SK-N-SH (cell line): ENCODE results near the gene PVRIG. TPM values are rescaled to one million over a fixed set of nuclear protein-coding genes. Genes with fewer than 3 reads are reported as not detected.

Experiments used
- CTCF ChIA-PET: fragments of 300-600, 350-600 bp; formaldehyde crosslinking; extraction: SDS; loops from one replicate; lab custom pipeline; 2021; lab: Yijun Ruan, JAX
- POLR2A ChIA-PET: fragments of 350-600 bp; sonication (Branson Sonifier 250); formaldehyde crosslinking; extraction: SDS; loops from one replicate; lab custom pipeline; 2020; ENCODE audit warnings: antibody characterized with exemption, inconsistent platforms; lab: Yijun Ruan, JAX
- DNase-seq: peaks from one replicate; pipeline ENCODE4 v3.0.0; 2012
- H2AFZ ChIP-seq: fragments of 200-600 bp; sonication (generic); 2 replicates; pipeline ENCODE4 v1.8.1; 2016; ENCODE audit warnings: antibody characterized with exemption, mild to moderate bottlenecking, low read depth
- H3F3A ChIP-seq: fragments of 200-600 bp; sonication (generic); replicated peaks from 2 replicates; pipeline ENCODE3; 2016; ENCODE audit warnings: antibody characterized with exemption, mild to moderate bottlenecking; ENCODE audit not compliant: insufficient read depth
- H3K27ac ChIP-seq, 2 experiments: fragments of 200-500 bp in 1 of 2; fragments of 200-600 bp in 1 of 2; sonication (Bioruptor generic) in 1 of 2; sonication (generic), shearing (Covaris generic) in 1 of 2; 2 replicates each; pipeline versions ENCODE4 v1.5.1 to v1.6.1; 2014 to 2016; ENCODE audit warnings: low read depth in 2 of 2, inconsistent platforms in 1 of 2, low read length in 1 of 2, mild to moderate bottlenecking in 1 of 2, mixed read lengths in 1 of 2
- H3K27me3 ChIP-seq: fragments of 200-600 bp; sonication (generic), shearing (Covaris generic); 2 replicates; pipeline ENCODE4 v1.6.1; 2016; ENCODE audit warnings: mixed run types; ENCODE audit not compliant: insufficient read depth
- H3K36me3 ChIP-seq, 2 experiments: fragments of 200-500 bp in 1 of 2; fragments of 200-600 bp in 1 of 2; sonication (Bioruptor generic) in 1 of 2; sonication (generic) in 1 of 2; replicated peaks in 1 of 2; 2 replicates each; pipeline versions ENCODE3 to v1.5.1; 2014 to 2016; ENCODE audit warnings: low read length in 1 of 2, mild to moderate bottlenecking in 1 of 2; ENCODE audit not compliant: insufficient read depth in 2 of 2, control insufficient read depth in 1 of 2
- H3K4me1 ChIP-seq, 2 experiments: fragments of 200-500 bp in 1 of 2; fragments of 200-600 bp in 1 of 2; sonication (Bioruptor generic) in 1 of 2; sonication (generic), shearing (Covaris generic) in 1 of 2; 2 replicates each; pipeline versions ENCODE4 v1.5.1 to v1.6.1; 2014 to 2016; ENCODE audit warnings: low read depth in 1 of 2, low read length in 1 of 2, mixed run types in 1 of 2; ENCODE audit not compliant: insufficient read depth in 2 of 2, control insufficient read depth in 1 of 2
- H3K4me2 ChIP-seq: fragments of 200-600 bp; sonication (generic), shearing (Covaris generic); 2 replicates; pipeline ENCODE4 v1.6.1; 2017; ENCODE audit warnings: mixed run types
- H3K4me3 ChIP-seq, 2 experiments: fragments of 200-500 bp in 1 of 2; fragments of 200-600 bp in 1 of 2; sonication (Bioruptor generic) in 1 of 2; sonication (generic), shearing (Covaris generic) in 1 of 2; 2 replicates each; pipeline versions ENCODE4 v1.5.1 to v1.8.1; 2014 to 2016; ENCODE audit warnings: low read depth in 2 of 2, inconsistent platforms in 1 of 2, low read length in 1 of 2, mild to moderate bottlenecking in 1 of 2, mixed read lengths in 1 of 2, moderate library complexity in 1 of 2
- H3K79me2 ChIP-seq: fragments of 200-600 bp; sonication (generic); 2 replicates; pipeline ENCODE4 v1.8.1; 2017; ENCODE audit warnings: mild to moderate bottlenecking; ENCODE audit not compliant: insufficient read depth
- H3K9ac ChIP-seq: fragments of 200-600 bp; sonication (generic); 2 replicates; pipeline ENCODE4 v1.6.1; 2017; ENCODE audit warnings: mixed run types
- H3K9me2 ChIP-seq: fragments of 200-600 bp; sonication (generic); 2 replicates; pipeline ENCODE4 v1.6.1; 2017; ENCODE audit warnings: mixed run types
- H3K9me3 ChIP-seq: fragments of 200-600 bp; sonication (generic); 2 replicates; pipeline ENCODE4 v1.6.1; 2017; ENCODE audit warnings: mixed run types, mild to moderate bottlenecking, moderate library complexity
- H4K20me1 ChIP-seq: fragments of 200-600 bp; sonication (generic); 2 replicates; pipeline ENCODE4 v1.6.1; 2017; ENCODE audit warnings: mild to moderate bottlenecking, mixed run types; ENCODE audit not compliant: insufficient read depth
- ELF1 ChIP-seq: IDR thresholded peaks from 2 replicates; pipeline ENCODE4 v1.4.0; 2012
- FOXM1 ChIP-seq: IDR thresholded peaks from 2 replicates; pipeline ENCODE4 v1.4.0; 2012; ENCODE audit warnings: low read depth, mild to moderate bottlenecking
- GATA2 ChIP-seq: sonication (generic); formaldehyde crosslinking; IDR thresholded peaks from 2 replicates; pipeline ENCODE4 v1.5.0; 2020; ENCODE audit warnings: mild to moderate bottlenecking, missing genetic modification reagents
- MEF2A ChIP-seq: IDR thresholded peaks from 2 replicates; pipeline ENCODE4 v1.4.0; 2012; ENCODE audit warnings: low read depth, borderline replicate concordance
- MXI1 ChIP-seq: IDR thresholded peaks from 2 replicates; pipeline ENCODE4 v1.6.1; 2012; ENCODE audit warnings: mild to moderate bottlenecking, low read depth, low read length, improper control_type of control experiment
- NFIC ChIP-seq: IDR thresholded peaks from 2 replicates; pipeline ENCODE4 v1.4.0; 2012; ENCODE audit warnings: borderline replicate concordance
- POLR2AphosphoS5 ChIP-seq: IDR thresholded peaks from 2 replicates; pipeline ENCODE4 v1.6.1; 2012; ENCODE audit warnings: low read depth, low read length
- SMC3 ChIP-seq: IDR thresholded peaks from 2 replicates; pipeline ENCODE4 v1.6.1; 2012; ENCODE audit warnings: low read depth, low read length, improper control_type of control experiment
- TAF1 ChIP-seq: IDR thresholded peaks from 2 replicates; pipeline ENCODE4 v1.6.1; 2012; ENCODE audit warnings: low read depth, mild to moderate bottlenecking, low read length, moderate library complexity, borderline replicate concordance
- TEAD4 ChIP-seq: IDR thresholded peaks from 2 replicates; pipeline ENCODE4 v1.4.0; 2012; ENCODE audit warnings: mild to moderate bottlenecking, borderline replicate concordance; ENCODE audit not compliant: insufficient read depth
- YY1 ChIP-seq: IDR thresholded peaks from 2 replicates; pipeline ENCODE4 v1.4.0; 2012; ENCODE audit warnings: low read depth, mild to moderate bottlenecking
- WGBS: methylation state at CpG from one replicate; pipeline ENCODE4 v1.1.6; 2017; ENCODE audit warnings: low lambda C conversion rate; 5-methylcytosine and 5-hydroxymethylcytosine counted together
- polyA plus RNA-seq, 3 experiments: library from polyadenylated mRNA; depleted of rRNA; stranded (reverse); fragments of >200 nt; gene quantifications; 2 replicates each; pipeline ENCODE4 v1.2.3, GENCODE V29; 2012
- TF ChIP-seq, protein P1 (sequence below): fragments of 200-600 bp; sonication (generic); IDR thresholded peaks from 2 replicates; pipeline ENCODE4 v1.6.1; 2017; ENCODE audit warnings: antibody characterized with exemption, mild to moderate bottlenecking, moderate library complexity
- TF ChIP-seq, protein P2 (sequence below): IDR thresholded peaks from 2 replicates; pipeline ENCODE4 v1.4.0; 2012; ENCODE audit warnings: low read depth
- TF ChIP-seq, protein P3 (sequence below): IDR thresholded peaks from 2 replicates; pipeline ENCODE4 v1.6.1; 2012; ENCODE audit warnings: mild to moderate bottlenecking, low read depth, low read length, moderate library complexity
- TF ChIP-seq, protein P4 (sequence below): IDR thresholded peaks from 2 replicates; pipeline ENCODE4; 2012

Gene PVRIG
- polyA plus RNA-seq, 1 of the 3 experiments (the other 2 are of a cell fraction), result not detected

DNA sequence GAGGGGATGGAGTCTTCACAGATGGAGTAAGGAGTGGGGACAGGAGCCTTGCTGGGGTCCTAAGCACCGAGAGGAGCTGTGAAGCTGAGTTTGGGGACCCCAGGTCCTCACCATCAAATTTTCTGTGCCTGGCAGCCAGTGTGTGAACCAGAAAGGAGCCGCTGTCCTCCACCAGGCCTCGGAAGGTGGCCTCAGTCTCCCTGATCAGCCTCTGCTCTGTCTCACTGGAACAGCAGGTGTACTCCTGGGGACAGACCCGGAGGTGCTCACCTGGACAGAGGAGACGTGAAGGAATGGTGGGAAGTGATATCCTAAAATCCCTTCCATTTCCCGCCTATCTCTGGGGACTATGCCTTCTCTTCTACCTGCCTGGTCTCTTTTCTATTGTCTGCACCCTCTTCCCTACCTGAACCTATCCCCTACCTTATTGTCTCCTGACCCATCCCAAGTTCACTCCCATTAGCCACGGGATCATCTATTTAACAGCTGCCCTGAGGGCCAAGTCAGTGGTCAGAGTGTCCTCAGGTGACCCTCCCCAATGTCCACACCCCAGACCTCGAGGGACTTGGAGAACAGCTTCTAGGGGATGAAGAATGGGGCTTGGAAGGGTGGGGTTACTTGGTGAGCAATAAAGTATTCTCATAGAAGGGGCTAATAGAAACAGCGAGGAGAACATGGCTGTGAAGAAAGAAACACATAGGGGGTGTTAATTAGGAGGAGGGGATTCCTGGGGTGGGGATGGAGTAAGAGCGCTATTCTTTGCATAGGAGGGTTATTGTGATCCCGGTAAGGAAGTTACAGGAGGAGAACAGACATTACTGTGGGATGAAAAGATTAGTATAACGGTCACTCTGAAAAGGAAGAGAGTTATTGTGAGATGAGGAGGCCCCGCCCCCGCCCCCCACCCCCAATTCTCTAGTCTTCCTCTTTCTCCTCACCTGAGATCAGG lies 43.4 kb upstream of the PVRIG start:
- peak; percentile 30 for DNase-seq
- peaks cover 0 to 16% of the 10 kb centered on the region in 2 experiments; a peak in 1 of 4 replicates for H3K4me1 ChIP-seq
- peaks cover 15% of the 10 kb centered on the region for H3K79me2 ChIP-seq
- no peaks in the 10 kb centered on the region for H3F3A ChIP-seq
- H3K9ac ChIP-seq, result peak overlapping the region; percentile 90
- 34% methylated on average over 14 of the region's 14 CpGs for WGBS
- H4K20me1 ChIP-seq, result no peaks in the 10 kb centered on the region
- peak overlapping the region; percentile 99 for H2AFZ ChIP-seq
- peaks cover 6 to 21% of the 10 kb centered on the region in 2 experiments for H3K36me3 ChIP-seq
- no peak for TF ChIP-seq TAF1
- CTCF ChIA-PET, result interaction anchor here (1.3 to 7.7 kb wide), 4 partner anchors 13 to 44 kb away, joined by 4 to 54 read pairs (median 23); partner anchors contain the start of gene TRAPPC14
- POLR2A ChIA-PET, result interaction anchor here (0.8 to 1.9 kb wide), 8 partner anchors 9 to 252 kb away, joined by 3 to 8 read pairs (median 4); partner anchors contain the start of genes TRAPPC14, ZCWPW1 and ZKSCAN1
- peak overlapping the region; percentile 82 to 98 for H3K4me3 ChIP-seq
- H3K27ac ChIP-seq, result peak overlapping the region in 1 of 2 experiments; percentile 69; a peak in 1 of 4 replicates
- no peaks in the 10 kb centered on the region for H3K27me3 ChIP-seq
- H3K9me2 ChIP-seq, result no peaks in the 10 kb centered on the region
- no peaks in the 10 kb centered on the region for H3K9me3 ChIP-seq
- H3K4me2 ChIP-seq, result peak overlapping the region; percentile 95

DNA sequence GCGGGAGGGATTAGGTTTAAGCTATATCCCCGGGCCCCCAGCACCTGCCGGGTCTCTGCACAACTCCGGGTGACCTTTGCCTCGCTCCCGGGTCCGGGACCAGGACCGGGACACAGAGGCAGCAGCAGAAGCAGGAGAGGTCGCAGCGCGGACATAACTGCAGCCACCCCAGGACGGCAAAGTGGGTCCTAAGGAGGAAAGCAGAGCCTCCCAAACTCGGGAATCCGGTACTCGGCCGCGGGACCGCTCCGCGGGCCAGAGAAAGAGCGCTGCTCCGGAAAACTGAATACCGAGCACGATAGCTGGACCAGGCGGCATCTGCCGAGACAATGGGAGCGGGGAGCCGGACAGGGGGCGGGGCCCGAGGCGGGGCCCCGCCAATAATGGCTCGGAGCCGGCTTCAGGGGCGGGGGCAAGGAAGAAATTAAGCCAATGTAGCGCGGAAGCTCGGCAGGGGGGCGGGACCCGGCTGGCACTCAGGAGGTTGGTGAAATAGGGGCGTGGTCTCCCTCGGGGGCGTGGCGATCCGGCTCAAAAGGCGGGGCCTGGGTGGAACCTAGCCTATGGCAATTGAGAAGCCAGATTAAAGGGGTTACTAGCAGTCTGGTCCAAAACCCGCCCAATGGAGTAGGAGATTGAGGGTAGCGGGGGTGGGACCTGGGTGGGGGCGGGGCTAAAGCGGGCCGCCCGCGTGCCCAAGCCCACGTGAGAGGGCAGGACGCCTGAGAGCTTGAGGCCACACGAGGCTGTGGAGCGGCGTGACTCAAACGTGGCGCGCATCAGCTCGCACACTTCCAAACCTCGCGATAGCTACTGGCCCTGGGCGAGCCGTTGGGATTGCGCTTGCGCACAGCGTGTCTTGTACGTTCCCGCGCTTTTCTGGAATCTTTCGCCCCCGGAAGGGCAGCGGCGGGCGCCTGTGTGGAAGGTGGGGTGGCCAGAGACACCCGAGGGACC lies 42.4 kb upstream of the PVRIG start, which contains the start of the genes GPC2 and STAG3:
Gene GPC2, minus strand, starts transcription at position 337 of the 957 bp plus-strand sequence. Its CDS starts 182 bp downstream, at position 155.
Gene STAG3, plus strand, starts transcription at position 874 of the 957 bp plus-strand sequence. CDS start 2,639 bp downstream, outside the sequence.
- DNase-seq, result peak; percentile 100
- H3K4me1 ChIP-seq, result peaks cover 0 to 16% of the 10 kb centered on the region in 2 experiments; a peak in 1 of 4 replicates
- H3K27ac ChIP-seq, result peak within 1 kb of the TSS in 1 of 2 experiments; percentile 69; a peak in 1 of 4 replicates
- peak within 1 kb of the TSS; percentile 90 for H3K9ac ChIP-seq
- H2AFZ ChIP-seq, result peak within 1 kb of the TSS; percentile 99
- no peaks in the 10 kb centered on the region for H3K9me3 ChIP-seq
- H3K4me2 ChIP-seq, result peak within 1 kb of the TSS; percentile 95
- POLR2A ChIA-PET, result interaction anchor here (0.8 to 1.9 kb wide), 7 partner anchors 11 to 251 kb away, joined by 3 to 8 read pairs (median 4); partner anchors contain the start of genes TRAPPC14, ZCWPW1 and ZKSCAN1
- no peaks in the 10 kb centered on the region for H3K9me2 ChIP-seq
- peak within 1 kb of the TSS; percentile 82 to 98 for H3K4me3 ChIP-seq
- H3F3A ChIP-seq, result no peaks in the 10 kb centered on the region
- H3K79me2 ChIP-seq, result peaks cover 15% of the 10 kb centered on the region
- no peaks in the 10 kb centered on the region for H3K27me3 ChIP-seq
- H4K20me1 ChIP-seq, result no peaks in the 10 kb centered on the region
- CTCF ChIA-PET, result interaction anchor here (0.6 to 7.7 kb wide), 5 partner anchors 12 to 45 kb away, joined by 3 to 54 read pairs (median 15); partner anchors contain the start of gene TRAPPC14
- WGBS, result 22% methylated on average over 62 of the region's 78 CpGs
- H3K36me3 ChIP-seq, result peaks cover 6 to 21% of the 10 kb centered on the region in 2 experiments
- TF ChIP-seq MXI1 (peak; percentile 73), MEF2A (no peak), GATA2 (CRISPR knock-in tag) (no peak; the same call in 1 of the 2 replicates), ELF1 (no peak), YY1 (0 out of 2 replicates have a peak, but pooled peaks have one; percentile 24), NFIC (no peak), SMC3 (no peak), FOXM1 (no peak), TEAD4 (no peak), POLR2AphosphoS5 (peak; percentile 95)
- TF ChIP-seq, protein P1, sequence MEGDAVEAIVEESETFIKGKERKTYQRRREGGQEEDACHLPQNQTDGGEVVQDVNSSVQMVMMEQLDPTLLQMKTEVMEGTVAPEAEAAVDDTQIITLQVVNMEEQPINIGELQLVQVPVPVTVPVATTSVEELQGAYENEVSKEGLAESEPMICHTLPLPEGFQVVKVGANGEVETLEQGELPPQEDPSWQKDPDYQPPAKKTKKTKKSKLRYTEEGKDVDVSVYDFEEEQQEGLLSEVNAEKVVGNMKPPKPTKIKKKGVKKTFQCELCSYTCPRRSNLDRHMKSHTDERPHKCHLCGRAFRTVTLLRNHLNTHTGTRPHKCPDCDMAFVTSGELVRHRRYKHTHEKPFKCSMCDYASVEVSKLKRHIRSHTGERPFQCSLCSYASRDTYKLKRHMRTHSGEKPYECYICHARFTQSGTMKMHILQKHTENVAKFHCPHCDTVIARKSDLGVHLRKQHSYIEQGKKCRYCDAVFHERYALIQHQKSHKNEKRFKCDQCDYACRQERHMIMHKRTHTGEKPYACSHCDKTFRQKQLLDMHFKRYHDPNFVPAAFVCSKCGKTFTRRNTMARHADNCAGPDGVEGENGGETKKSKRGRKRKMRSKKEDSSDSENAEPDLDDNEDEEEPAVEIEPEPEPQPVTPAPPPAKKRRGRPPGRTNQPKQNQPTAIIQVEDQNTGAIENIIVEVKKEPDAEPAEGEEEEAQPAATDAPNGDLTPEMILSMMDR, result no peak
- TF ChIP-seq, protein P2, sequence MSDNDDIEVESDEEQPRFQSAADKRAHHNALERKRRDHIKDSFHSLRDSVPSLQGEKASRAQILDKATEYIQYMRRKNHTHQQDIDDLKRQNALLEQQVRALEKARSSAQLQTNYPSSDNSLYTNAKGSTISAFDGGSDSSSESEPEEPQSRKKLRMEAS, result peak; percentile 99
- TF ChIP-seq, protein P3, sequence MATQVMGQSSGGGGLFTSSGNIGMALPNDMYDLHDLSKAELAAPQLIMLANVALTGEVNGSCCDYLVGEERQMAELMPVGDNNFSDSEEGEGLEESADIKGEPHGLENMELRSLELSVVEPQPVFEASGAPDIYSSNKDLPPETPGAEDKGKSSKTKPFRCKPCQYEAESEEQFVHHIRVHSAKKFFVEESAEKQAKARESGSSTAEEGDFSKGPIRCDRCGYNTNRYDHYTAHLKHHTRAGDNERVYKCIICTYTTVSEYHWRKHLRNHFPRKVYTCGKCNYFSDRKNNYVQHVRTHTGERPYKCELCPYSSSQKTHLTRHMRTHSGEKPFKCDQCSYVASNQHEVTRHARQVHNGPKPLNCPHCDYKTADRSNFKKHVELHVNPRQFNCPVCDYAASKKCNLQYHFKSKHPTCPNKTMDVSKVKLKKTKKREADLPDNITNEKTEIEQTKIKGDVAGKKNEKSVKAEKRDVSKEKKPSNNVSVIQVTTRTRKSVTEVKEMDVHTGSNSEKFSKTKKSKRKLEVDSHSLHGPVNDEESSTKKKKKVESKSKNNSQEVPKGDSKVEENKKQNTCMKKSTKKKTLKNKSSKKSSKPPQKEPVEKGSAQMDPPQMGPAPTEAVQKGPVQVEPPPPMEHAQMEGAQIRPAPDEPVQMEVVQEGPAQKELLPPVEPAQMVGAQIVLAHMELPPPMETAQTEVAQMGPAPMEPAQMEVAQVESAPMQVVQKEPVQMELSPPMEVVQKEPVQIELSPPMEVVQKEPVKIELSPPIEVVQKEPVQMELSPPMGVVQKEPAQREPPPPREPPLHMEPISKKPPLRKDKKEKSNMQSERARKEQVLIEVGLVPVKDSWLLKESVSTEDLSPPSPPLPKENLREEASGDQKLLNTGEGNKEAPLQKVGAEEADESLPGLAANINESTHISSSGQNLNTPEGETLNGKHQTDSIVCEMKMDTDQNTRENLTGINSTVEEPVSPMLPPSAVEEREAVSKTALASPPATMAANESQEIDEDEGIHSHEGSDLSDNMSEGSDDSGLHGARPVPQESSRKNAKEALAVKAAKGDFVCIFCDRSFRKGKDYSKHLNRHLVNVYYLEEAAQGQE, result 0 out of 2 replicates have a peak, but pooled peaks have one; percentile 14
- TF ChIP-seq, protein P4, sequence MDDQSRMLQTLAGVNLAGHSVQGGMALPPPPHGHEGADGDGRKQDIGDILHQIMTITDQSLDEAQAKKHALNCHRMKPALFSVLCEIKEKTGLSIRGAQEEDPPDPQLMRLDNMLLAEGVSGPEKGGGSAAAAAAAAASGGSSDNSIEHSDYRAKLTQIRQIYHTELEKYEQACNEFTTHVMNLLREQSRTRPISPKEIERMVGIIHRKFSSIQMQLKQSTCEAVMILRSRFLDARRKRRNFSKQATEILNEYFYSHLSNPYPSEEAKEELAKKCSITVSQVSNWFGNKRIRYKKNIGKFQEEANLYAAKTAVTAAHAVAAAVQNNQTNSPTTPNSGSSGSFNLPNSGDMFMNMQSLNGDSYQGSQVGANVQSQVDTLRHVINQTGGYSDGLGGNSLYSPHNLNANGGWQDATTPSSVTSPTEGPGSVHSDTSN, result 0 out of 2 replicates have a peak, but pooled peaks have one; percentile 23
